Adrenal gland (tissue), 12 donors: Measurements from ENCODE around the gene TRIO. TPM values are rescaled to one million over a fixed set of nuclear protein-coding genes. Genes with fewer than 3 reads are reported as not detected.
A peak's percentile ranks its signal among the peaks of the same experiment; 100 is the strongest.

Experiments used
- DNase-seq, 7 donors: peaks; one replicate each; pipeline ENCODE4 v3.0.0-alpha.2; 2019 to 2020
- H3K27ac ChIP-seq, 5 donors: fragments of 200-600 bp; sonication (generic) in 4 of 5; 1 replicate in 3 of 5; 2 replicates in 2 of 5; pipeline versions ENCODE4 v1.5.1 to v1.8.0; 2016 to 2020; ENCODE audit warnings: mild to moderate bottlenecking in 1 of 5
- H3K27me3 ChIP-seq: fragments of 200-600 bp; 2 replicates; pipeline ENCODE4 v1.8.0; 2021
- H3K36me3 ChIP-seq, 2 donors: fragments of 200-600 bp; replicated peaks in 1 of 2; 1 replicate in 1 of 2; 2 replicates in 1 of 2; pipeline versions ENCODE4 v1.5.1 to v1.8.0; 2018 to 2022
- H3K4me1 ChIP-seq, 2 donors: fragments of 200-600 bp; replicated peaks in 1 of 2; 1 replicate in 1 of 2; 2 replicates in 1 of 2; pipeline versions ENCODE4 v1.5.1 to v1.8.0; 2018 to 2021
- H3K4me3 ChIP-seq, 4 donors: fragments of 200-600 bp; sonication (generic) in 3 of 4; one replicate each; pipeline ENCODE4 v1.5.1; 2016 to 2018
- H3K9me3 ChIP-seq, 3 donors: fragments of 200-600 bp; sonication (generic) in 1 of 3; replicated peaks in 1 of 3; 1 replicate in 2 of 3; 2 replicates in 1 of 3; pipeline versions ENCODE4 v1.5.1 to v1.8.0; 2016 to 2021
- POLR2A ChIP-seq, 2 donors: fragments of 450-650 bp; IDR thresholded peaks; one replicate each; pipeline ENCODE4 v1.6.1; 2017; ENCODE audit warnings: antibody characterized with exemption in 2 of 2, mild to moderate bottlenecking in 2 of 2, moderate library complexity in 1 of 2
- WGBS, 4 donors: extraction: QIAGEN DNeasy Blood & Tissue Kit in 2 of 4; methylation state at CpG; one replicate each; pipeline versions ENCODE4 v1.1.5 to v1.1.7; 2013 to 2017; 5-methylcytosine and 5-hydroxymethylcytosine counted together
- intact Hi-C, 2 donors: fragments of 100-400 bp; cut with DNase I; formaldehyde crosslinking; loops; one replicate each; pipeline versions ENCODE4 v1.14.1 to v1.15.0; 2022 to 2023
- polyA plus RNA-seq, 3 donors: library from polyadenylated mRNA; stranded (reverse); fragments of 200-250 nt in 2 of 3; fragments of 350-450 nt in 1 of 3; fragmentation: Illumina TruSeq in 1 of 3; extraction: RNeasy Lipid Tissue Mini Kit (QIAGEN cat#74804) in 1 of 3; gene quantifications; one replicate each; pipeline ENCODE4 v1.2.3, GENCODE V29; 2013 to 2014
- total RNA-seq, 9 donors: library from RNA; depleted of rRNA in 4 of 9; stranded (reverse); fragments of >200 nt in 4 of 9; fragments of 120-200 nt in 1 of 9; fragmentation: NEBNext Ultra II Directional in 1 of 9; extraction: Animal tissue kit (Norgen Biotek cat#: 25700) in 1 of 9; gene quantifications; one replicate each; pipeline versions ENCODE4 v1.1.0 to v1.2.4, GENCODE V29; 2013 to 2023
- TF ChIP-seq, protein P1 (sequence below), 6 experiments: fragments of 450-650 bp in 4 of 6; fragments of 200-600 bp in 2 of 6; sonication (generic) in 1 of 6; IDR thresholded peaks; 1 replicate in 5 of 6; 2 replicates in 1 of 6; pipeline versions ENCODE4 v1.5.1 to v1.8.0; 2016 to 2021; ENCODE audit warnings: antibody characterized with exemption in 6 of 6, mild to moderate bottlenecking in 2 of 6, moderate library complexity in 1 of 6
- donor health status: healthy with polysubstance abuse.
- donor health status: Bipolar disorder and iron deficiency.
- donor health status: DM: yes; HTN: yes; CAD: no.
- donor health status: DM: no; HTN: no; CAD: no.
- donor health status: DM: no; HTN: no; CAD: no.
- donor health status: DM: yes; HTN: yes; CAD: no.

TRIO gene
- total and polyA plus RNA-seq, 12 donors = 27.3 to 109 (median 72.4) TPM

DNA sequence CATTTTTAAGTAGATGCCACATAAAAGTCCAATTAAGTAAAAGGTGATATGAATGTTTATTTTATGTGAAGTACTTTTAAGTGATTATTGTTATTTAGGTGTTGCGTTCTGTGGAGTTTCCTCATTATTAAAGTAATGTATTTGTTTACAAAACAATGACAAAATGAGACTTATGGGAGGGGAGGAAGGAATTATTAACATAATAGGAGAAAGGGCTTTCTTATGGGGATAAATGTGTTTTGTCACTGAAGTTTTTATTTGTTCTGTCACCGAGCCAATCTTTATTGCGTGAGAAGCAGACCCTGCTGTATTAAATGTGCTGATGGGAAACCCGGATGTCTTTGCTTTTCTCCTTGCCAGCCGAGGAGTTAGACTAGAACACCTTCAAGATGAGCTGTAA, 44.5 kb downstream of the TRIO start:
- intact Hi-C loops = no loop called here
- no peak for TF ChIP-seq POLR2A (IDR thresholded peaks at IDR 0.05)
- TF ChIP-seq, protein P1, sequence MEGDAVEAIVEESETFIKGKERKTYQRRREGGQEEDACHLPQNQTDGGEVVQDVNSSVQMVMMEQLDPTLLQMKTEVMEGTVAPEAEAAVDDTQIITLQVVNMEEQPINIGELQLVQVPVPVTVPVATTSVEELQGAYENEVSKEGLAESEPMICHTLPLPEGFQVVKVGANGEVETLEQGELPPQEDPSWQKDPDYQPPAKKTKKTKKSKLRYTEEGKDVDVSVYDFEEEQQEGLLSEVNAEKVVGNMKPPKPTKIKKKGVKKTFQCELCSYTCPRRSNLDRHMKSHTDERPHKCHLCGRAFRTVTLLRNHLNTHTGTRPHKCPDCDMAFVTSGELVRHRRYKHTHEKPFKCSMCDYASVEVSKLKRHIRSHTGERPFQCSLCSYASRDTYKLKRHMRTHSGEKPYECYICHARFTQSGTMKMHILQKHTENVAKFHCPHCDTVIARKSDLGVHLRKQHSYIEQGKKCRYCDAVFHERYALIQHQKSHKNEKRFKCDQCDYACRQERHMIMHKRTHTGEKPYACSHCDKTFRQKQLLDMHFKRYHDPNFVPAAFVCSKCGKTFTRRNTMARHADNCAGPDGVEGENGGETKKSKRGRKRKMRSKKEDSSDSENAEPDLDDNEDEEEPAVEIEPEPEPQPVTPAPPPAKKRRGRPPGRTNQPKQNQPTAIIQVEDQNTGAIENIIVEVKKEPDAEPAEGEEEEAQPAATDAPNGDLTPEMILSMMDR (IDR thresholded peaks at IDR 0.05) = no peak
- H3K27ac ChIP-seq = no peak overlapping the region
- no peak for DNase-seq
- H3K4me3 ChIP-seq = no peak overlapping the region
- no peaks in the 10 kb centered on the region for H3K27me3 ChIP-seq
- no peaks in the 10 kb centered on the region for H3K36me3 ChIP-seq
- WGBS, 4 donors = 72 to 79% (median 75%) methylated on average over 5 of the region's 5 CpGs
- H3K4me1 ChIP-seq = peaks cover 41 to 72% of the 10 kb centered on the region in 2 donors
- no peaks in the 10 kb centered on the region for H3K9me3 ChIP-seq

DNA sequence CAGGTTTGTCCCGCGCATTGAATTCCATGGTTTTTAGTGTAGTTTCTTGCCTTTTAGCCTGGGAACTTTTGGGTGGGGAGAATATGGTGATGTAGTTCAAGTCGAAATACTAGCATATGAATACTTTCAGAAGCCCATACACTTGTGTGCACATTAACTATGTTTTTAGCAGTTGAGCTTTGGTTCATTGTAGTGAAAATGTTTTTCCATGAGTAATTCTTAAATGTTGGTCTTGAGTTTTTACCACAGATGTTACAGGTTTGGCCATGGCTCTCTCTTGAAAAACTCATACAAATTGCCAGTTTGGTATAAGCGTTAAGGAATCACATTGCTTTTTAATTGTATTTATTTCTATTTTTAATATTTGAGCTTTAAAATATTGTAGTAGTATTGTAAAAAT, 45.6 kb downstream of the TRIO start:
- no peaks in the 10 kb centered on the region for H3K27me3 ChIP-seq
- H3K4me3 ChIP-seq = no peak overlapping the region
- 95 to 96% (median 96%) methylated on average over 4 of the region's 4 CpGs for WGBS, 4 donors
- no peaks in the 10 kb centered on the region for H3K9me3 ChIP-seq
- no peak for DNase-seq
- TF ChIP-seq, protein P1 (IDR thresholded peaks at IDR 0.05) = no peak
- no peak for TF ChIP-seq POLR2A (IDR thresholded peaks at IDR 0.05)
- H3K27ac ChIP-seq = peak overlapping the region in 1 of 5 donors; percentile 64
- H3K36me3 ChIP-seq = no peaks in the 10 kb centered on the region
- intact Hi-C loops = no loop called here
- H3K4me1 ChIP-seq = peaks cover 33 to 69% of the 10 kb centered on the region in 2 donors

DNA sequence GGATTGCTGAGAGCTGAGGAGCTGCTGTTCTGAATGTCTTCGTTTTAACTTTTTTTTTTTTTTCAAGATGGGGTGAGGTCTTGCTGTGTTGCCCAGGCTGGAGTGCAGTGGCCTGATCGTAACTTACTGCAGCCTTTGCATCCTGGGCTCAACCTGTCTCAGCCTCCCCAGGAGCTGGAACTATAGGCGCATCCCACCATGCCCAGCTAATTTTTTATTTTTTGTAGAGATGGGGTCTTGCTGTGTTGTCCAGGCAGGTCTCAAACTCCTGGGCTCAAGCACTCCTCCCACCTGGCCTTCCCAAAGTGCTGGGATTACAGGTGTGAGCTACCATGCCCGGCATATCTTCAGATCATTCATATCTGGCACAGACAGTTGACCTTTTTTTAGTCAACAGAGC, 46.5 kb downstream of the TRIO start:
- H3K36me3 ChIP-seq = no peaks in the 10 kb centered on the region
- TF ChIP-seq, protein P1 (IDR thresholded peaks at IDR 0.05) = no peak
- no peak for TF ChIP-seq POLR2A (IDR thresholded peaks at IDR 0.05)
- 52 to 68% (median 60%) methylated on average over 4 of the region's 4 CpGs for WGBS, 4 donors
- peaks cover 27 to 69% of the 10 kb centered on the region in 2 donors for H3K4me1 ChIP-seq
- H3K4me3 ChIP-seq = no peak overlapping the region
- intact Hi-C loops = no loop called here
- DNase-seq = no peak
- H3K9me3 ChIP-seq = no peaks in the 10 kb centered on the region
- no peaks in the 10 kb centered on the region for H3K27me3 ChIP-seq
- H3K27ac ChIP-seq = peak overlapping the region; percentile 47 to 86 (median 64)

DNA sequence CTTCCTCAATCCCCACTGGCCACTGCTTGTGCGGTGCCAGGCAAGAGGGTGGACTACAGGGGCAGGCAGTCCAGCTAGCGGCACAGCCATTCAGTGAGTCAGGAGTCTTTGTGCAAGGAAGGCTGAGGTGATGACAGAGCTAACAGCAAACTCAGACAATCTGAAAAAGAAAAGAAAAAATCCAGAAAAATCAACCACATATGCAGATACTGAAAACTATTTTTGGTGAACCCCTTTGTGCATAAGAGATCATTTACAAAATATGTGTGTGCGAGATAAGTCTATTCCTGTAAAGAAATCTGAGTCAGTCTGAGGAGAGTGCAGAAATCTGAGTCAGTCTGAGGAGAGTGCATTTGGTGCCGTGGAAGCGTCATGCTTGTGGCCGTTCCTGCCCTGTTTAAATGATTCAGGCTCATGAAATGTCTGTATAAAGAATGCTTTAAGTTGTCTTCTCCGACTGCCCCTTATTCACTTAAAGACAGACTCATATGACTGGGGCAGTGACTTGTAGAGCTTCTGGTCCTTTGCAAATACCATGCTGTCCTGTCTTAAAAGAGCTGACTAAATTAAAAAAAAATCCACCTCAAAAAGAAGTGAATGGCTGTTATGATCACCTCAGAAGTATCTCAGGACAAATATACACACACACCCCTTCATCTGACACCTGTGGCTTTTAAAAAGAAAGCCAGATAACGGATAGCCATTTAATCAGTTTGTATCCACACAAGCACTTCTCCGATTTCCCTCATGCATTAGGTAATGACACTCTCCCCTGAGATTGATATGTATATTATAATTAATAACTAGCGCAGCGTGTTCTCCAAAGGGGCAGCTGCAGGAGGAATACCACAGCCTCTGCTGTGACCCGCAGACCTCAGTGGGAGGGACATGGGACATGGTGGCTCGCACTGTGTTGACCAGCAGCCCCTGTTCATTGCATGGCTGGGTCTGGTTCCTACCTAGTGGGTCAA, 47.3 kb downstream of the TRIO start:
- Histone ChIP-seq H3K27me3 (no peaks in the 10 kb centered on the region), H3K9me3 (no peaks in the 10 kb centered on the region), H3K4me3 (peak overlapping the region in 1 of 4 donors; percentile 19), H3K27ac (peak overlapping the region; percentile 48 to 86 (median 64)), H3K36me3 (no peaks in the 10 kb centered on the region), H3K4me1 (peaks cover 19 to 65% of the 10 kb centered on the region in 2 donors)
- WGBS, 4 donors = 41 to 47% (median 46%) methylated on average over 13 of the region's 13 CpGs
- DNase-seq = peak in 6 of 7 donors; percentile 71 to 84 (median 76)
- peak in 1 of 2 donors; percentile 62 for TF ChIP-seq POLR2A (IDR thresholded peaks at IDR 0.05)
- TF ChIP-seq, protein P1 (IDR thresholded peaks at IDR 0.05) = no peak
- intact Hi-C loops = no loop called here
